ENCODE measurements around the gene OR2S2. TPM values are rescaled to one million over a fixed set of nuclear protein-coding genes. Genes with fewer than 3 reads are reported as not detected.
"Not testable (repeated sequence)": the region's sequence is repeated elsewhere in the genome, so short reads cannot be mapped to it uniquely, and the experiment has no call there.

Gene OR2S2, protein sequence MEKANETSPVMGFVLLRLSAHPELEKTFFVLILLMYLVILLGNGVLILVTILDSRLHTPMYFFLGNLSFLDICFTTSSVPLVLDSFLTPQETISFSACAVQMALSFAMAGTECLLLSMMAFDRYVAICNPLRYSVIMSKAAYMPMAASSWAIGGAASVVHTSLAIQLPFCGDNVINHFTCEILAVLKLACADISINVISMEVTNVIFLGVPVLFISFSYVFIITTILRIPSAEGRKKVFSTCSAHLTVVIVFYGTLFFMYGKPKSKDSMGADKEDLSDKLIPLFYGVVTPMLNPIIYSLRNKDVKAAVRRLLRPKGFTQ
- not detected in 2 replicates for total RNA-seq (2014; rRNA removed; shearing (Covaris generic))

DNA sequence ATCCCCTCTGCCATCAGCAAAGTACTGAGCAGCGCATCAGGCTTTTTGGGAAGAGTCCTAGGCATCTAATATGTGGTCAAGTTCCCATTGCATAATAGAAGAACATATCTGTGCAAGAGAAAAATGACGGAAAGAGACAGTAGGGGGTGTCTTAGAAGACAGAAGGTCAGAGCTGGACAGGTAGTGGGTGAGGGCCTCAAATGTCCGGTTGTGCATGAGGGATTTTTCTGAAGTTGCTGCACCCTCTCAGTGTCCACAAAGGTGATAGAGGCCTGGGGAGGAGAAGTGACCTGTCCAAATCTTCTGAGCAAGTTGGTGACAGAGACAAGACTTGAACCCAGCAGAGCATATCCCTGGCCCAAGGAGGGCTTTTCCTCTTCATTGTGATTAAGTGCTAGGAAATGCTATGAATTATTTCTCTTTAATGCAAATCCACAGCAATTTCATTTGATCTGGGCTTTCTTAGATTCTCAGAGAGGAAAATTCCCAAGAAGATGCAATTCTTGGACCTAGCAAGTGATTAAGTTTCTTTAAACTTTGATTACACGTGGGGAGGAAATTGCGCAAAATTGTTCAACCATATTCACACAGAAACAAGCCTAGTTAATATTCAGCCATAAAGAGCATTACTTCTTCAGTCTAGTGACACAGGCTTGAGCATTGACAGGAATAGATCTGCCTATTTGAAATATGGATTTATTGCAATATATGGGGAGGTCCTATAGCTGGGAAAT lies at the start of gene OR2S2:
Gene OR2S2 (minus strand): TSS at position 51 of the 734 bp plus-strand sequence. CDS start 56 bp downstream, outside the sequence.
- H3K27ac ChIP-seq = no peak within 1 kb of the TSS
- no peak for DNase-seq (ENCODE audit: low read depth in 1 of 2, low spot score in 2 of 2)
- H3K36me3 ChIP-seq = no peaks in the 10 kb centered on the region
- H3K27me3 ChIP-seq (replicated peaks) = no peaks in the 10 kb centered on the region
- no peaks in the 10 kb centered on the region for H3K9me3 ChIP-seq (replicated peaks)
- no peak within 1 kb of the TSS for H3K4me3 ChIP-seq
- peaks cover 7% of the 10 kb centered on the region for H3K4me1 ChIP-seq (replicated peaks)

DNA sequence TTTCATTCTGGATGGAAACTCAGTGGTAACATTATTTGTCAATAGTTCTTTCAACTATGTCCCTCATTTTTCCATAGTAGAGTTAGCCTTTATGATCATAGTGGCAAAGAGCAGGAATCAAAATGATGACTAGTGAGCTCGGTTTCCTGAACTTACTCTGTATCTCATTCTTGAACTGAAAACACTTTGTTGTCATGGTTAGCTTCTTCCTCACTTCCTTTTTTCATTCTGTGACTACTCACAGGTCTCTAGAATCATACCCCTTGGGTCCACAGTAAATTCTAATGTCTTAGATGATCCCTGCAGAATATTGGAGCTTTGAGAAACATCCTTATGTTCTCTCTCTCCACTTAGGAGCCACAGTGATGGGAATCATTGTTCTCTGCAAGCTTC lies 49.4 kb upstream of the OR2S2 start:
- no peaks in the 10 kb centered on the region for H3K4me1 ChIP-seq (replicated peaks)
- no peak overlapping the region for H3K4me3 ChIP-seq
- H3K27ac ChIP-seq = no peak overlapping the region
- H3K36me3 ChIP-seq = no peaks in the 10 kb centered on the region
- DNase-seq (ENCODE audit: low read depth in 1 of 2, low spot score in 2 of 2) = no peak
- H3K9me3 ChIP-seq (replicated peaks) = no peaks in the 10 kb centered on the region
- H3K27me3 ChIP-seq (replicated peaks) = no peaks in the 10 kb centered on the region

DNA sequence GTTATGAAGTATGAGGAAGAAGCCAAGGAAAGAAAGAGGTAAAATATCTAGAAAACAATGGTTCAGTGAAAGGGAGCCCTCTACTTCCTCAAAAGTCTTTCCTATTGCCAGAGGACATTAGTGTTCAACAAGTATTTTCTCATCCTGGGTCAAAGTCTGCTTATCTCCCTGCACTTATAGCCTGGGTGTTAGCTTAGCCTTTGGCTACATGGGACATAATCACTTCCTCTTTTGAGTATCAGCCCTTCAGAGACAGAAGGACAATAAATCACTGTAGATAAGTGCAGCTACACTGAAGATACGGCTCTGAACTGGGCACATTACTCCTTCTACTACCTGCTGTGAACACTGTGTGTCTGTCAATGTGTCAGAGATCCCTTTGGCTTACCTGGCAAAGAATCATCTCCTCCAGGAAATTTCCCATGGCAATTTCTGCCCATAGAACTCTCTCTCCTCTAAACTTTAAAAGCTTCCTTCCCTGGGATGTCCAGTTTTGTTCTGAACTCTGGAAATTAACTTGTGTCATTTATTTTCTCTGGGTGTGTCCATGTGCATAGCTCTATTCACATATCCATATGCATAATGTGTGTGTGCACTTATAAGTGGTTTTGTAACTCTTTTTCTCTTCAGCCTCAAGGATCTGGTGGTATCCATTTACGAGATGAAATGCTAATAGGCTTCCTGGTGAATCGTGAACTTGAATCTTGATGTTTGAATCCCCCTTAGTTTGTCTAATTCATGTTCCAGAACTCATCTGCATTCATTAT lies 48.8 kb upstream of the OR2S2 start:
- no peaks in the 10 kb centered on the region for H3K9me3 ChIP-seq (replicated peaks)
- H3K27ac ChIP-seq = no peak overlapping the region
- H3K4me1 ChIP-seq (replicated peaks) = no peaks in the 10 kb centered on the region
- no peak overlapping the region for H3K4me3 ChIP-seq
- no peak for DNase-seq (ENCODE audit: low read depth in 1 of 2, low spot score in 2 of 2)
- H3K27me3 ChIP-seq (replicated peaks) = no peaks in the 10 kb centered on the region
- no peaks in the 10 kb centered on the region for H3K36me3 ChIP-seq

DNA sequence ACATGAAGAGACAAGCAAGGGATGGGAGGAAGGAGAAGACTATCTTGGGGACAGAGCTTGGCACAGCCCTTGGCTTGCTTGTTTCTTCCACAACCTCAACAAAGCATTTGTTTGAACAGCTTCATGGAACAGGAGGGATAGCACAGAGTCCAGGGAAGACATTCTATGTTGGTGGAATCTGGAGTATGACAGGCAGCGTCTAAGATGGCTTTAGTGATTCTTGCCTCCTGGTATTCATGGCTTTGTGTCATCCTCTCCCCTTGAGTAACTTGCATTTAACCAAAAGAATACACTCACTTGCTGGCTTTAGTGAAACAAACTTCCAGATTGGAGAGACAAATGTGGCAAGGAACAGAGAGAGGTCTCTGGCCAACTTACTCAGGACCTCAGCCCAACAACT lies 47.9 kb upstream of the OR2S2 start:
- Histone ChIP-seq H3K4me1 (replicated peaks) (no peaks in the 10 kb centered on the region), H3K36me3 (no peaks in the 10 kb centered on the region), H3K27me3 (replicated peaks) (no peaks in the 10 kb centered on the region), H3K27ac (no peak overlapping the region), H3K4me3 (no peak overlapping the region), H3K9me3 (replicated peaks) (no peaks in the 10 kb centered on the region)
- DNase-seq (ENCODE audit: low read depth in 1 of 2, low spot score in 2 of 2) = no peak

DNA sequence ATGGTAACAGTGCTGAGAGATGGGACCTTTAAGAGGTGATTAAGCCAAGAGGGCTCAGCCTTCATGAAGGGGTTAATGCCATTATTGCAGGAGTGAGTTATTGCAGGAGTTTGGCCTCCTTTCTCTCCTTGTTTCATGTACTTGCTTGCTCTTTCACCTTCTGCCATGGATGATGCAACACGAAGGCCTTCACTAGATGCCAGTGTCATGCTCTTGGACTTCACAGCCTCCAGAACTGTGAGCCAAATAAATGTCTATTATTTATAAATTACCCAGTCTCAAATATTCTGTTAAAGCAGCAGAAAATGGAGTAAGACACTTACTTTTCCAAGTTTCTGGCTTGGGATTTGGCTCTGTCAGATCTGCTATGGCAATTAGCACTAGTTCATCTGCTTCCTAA lies 40.4 kb upstream of the OR2S2 start:
- Histone ChIP-seq H3K4me3 (no peak overlapping the region), H3K27me3 (replicated peaks) (no peaks in the 10 kb centered on the region), H3K27ac (no peak overlapping the region), H3K4me1 (replicated peaks) (no peaks in the 10 kb centered on the region), H3K36me3 (no peaks in the 10 kb centered on the region), H3K9me3 (replicated peaks) (no peaks in the 10 kb centered on the region)
- no peak for DNase-seq (ENCODE audit: low read depth in 1 of 2, low spot score in 2 of 2)

DNA sequence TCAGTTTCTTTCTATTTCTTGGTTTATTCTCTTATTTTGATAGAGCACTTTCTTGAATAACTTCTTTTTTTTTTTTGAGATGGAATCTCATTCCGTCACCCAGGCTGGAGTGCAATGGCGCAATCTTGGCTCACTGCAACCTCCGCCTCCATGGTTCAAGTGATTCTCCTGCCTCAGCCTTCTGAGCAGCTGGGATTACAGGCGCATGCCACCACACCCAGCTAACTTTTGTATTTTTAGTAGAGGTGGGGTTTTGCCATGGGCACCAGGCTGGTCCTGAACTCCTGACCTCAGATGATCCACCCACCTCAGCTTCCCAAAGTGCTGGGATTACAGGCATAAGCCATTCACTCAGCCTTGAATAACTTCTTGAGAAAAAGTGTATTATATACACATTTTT lies 39.1 kb upstream of the OR2S2 start:
- not testable (repeated sequence) for H3K4me3 ChIP-seq, H3K27ac ChIP-seq

DNA sequence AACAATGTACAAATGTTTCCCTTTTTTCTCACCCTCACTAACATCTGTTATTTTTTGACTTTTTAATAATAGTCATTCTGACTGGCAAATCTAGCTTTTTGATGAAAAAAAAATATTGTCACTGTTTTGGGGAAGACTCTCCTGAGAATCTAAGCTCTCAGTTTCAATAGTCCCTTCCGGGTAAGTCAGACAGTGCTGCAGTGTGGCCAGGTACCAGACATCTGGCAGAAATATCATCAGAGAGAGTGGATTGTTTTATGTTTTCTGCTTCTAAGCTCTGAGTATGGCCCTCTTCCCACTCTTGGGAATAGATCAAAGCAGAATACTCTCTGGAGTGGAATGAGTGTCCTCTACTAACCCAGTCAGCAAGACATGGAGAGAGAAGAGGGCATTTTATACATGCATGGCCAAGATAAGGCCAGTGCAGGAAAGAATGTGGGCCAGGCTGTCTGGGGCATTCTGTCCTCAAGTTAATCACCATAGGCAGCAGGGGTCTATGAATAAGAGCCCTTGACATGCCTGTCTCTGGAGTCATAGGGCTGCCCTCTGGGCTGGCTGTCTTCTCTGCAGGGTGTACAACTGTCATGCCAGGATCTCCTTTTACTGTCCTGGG lies 38.5 kb upstream of the OR2S2 start:
- no peak overlapping the region for H3K27ac ChIP-seq
- no peak for DNase-seq (ENCODE audit: low read depth in 1 of 2, low spot score in 2 of 2)
- no peaks in the 10 kb centered on the region for H3K27me3 ChIP-seq (replicated peaks)
- no peaks in the 10 kb centered on the region for H3K36me3 ChIP-seq
- no peaks in the 10 kb centered on the region for H3K4me1 ChIP-seq (replicated peaks)
- H3K4me3 ChIP-seq = no peak overlapping the region
- no peaks in the 10 kb centered on the region for H3K9me3 ChIP-seq (replicated peaks)

More for the DNA sequence above, 39.1 kb upstream of the OR2S2 start:
- not testable (repeated sequence) for H3K9me3 ChIP-seq (replicated peaks); H3K4me1 ChIP-seq (replicated peaks); H3K27me3 ChIP-seq (replicated peaks); DNase-seq (ENCODE audit: low read depth in 1 of 2, low spot score in 2 of 2); H3K36me3 ChIP-seq

DNA sequence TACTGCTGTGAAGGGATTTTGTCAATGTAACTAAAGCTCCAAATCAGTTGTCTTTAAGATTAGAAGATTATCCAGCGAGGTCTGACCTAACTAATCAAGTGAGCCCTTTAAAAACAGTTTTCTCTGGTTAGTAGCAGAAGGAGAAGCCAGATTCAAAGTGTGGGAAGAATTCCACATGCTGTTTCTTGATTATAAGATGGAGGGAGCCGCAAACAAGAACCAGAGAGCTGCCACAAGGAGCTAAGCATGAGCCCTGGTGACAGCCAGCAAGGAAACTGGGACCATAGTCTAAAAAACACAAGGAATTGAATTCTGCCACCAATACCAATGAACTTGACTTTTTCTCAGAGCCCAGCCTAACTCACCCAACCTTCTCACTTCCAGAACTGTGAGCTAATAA lies 37.0 kb upstream of the OR2S2 start:
- no peaks in the 10 kb centered on the region for H3K4me1 ChIP-seq (replicated peaks)
- DNase-seq (ENCODE audit: low read depth in 1 of 2, low spot score in 2 of 2) = no peak
- no peaks in the 10 kb centered on the region for H3K9me3 ChIP-seq (replicated peaks)
- no peak overlapping the region for H3K4me3 ChIP-seq
- no peaks in the 10 kb centered on the region for H3K36me3 ChIP-seq
- no peaks in the 10 kb centered on the region for H3K27me3 ChIP-seq (replicated peaks)
- no peak overlapping the region for H3K27ac ChIP-seq

DNA sequence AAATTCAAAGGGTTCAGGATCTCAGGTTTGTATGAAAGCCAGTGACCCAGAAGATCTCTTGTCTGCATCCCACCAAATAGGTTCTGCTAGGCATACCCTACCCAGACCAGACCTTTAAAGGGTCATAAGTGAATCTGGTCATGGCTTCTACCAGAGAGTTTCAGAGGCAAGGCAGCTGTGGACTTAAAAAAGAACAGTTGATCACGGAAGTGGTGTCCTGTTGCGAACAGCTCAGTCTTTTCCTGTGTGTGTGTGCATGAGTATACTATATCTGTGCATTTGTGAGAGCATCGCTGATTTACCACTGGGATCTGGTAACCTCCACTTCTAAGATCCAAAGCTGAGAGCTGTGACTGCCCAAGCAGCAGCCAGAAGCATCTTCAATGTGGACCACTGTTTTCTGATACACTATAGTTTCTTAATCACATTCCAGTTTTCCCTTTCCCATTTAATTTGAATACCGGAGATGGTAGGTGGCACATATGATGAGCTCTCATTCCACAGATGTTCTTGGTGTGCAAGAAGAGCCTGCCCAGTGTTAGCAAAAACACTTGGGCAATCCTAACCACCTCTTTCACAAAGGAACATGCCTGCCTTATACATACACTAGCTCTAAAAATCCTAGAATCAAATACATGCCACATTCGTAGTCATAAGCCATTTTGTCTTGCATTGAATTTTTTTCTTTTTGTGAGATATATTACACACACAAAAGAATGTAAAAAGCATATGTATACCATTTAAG lies 36.2 kb upstream of the OR2S2 start:
- Histone ChIP-seq H3K36me3 (no peaks in the 10 kb centered on the region), H3K9me3 (replicated peaks) (no peaks in the 10 kb centered on the region), H3K4me1 (replicated peaks) (no peaks in the 10 kb centered on the region), H3K27me3 (replicated peaks) (no peaks in the 10 kb centered on the region), H3K4me3 (no peak overlapping the region), H3K27ac (no peak overlapping the region)
- DNase-seq (ENCODE audit: low read depth in 1 of 2, low spot score in 2 of 2) = no peak

DNA sequence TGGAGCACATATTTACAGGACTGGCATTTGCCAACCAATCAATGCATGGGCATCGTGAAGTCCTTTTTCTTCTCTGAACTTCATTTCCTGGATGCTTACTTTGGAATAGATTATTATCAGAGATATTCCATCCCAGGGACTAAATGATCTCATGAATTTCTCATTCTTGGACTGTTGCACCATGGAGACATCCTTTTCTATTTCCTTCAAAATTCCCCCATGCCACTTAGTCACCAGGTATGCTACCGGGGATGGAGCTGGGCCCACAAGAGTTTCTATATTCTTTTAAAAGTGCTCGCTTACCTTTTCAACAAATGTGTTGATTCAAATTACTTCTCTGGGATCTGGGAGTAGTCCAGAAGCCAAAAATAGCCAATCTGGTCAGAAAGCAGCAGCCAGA lies 35.2 kb upstream of the OR2S2 start:
- not testable (repeated sequence) for H3K4me3 ChIP-seq; H3K27ac ChIP-seq; DNase-seq (ENCODE audit: low read depth in 1 of 2, low spot score in 2 of 2)

DNA sequence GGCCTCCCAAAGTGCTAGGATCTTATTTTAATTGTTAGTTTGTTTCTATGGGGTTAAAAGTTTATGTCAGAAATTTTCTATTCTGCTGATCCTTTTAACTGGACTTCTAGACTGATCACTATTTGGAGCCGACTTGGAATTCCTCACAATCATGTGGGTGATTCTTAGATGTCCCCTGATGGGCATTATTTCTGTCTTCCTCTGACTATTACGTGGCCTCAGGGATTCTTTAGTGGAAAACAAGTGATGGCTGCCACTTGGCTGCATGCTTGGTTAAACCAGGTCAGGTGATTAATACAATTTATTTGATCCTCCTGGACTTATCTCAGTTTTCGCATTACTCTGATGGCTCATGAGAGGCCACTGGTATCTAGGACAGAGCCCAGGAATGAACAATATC lies 32.2 kb upstream of the OR2S2 start:
- Histone ChIP-seq H3K36me3 (no peaks in the 10 kb centered on the region), H3K27me3 (replicated peaks) (no peaks in the 10 kb centered on the region), H3K9me3 (replicated peaks) (no peaks in the 10 kb centered on the region), H3K27ac (no peak overlapping the region), H3K4me3 (no peak overlapping the region), H3K4me1 (replicated peaks) (no peaks in the 10 kb centered on the region)
- no peak for DNase-seq (ENCODE audit: low read depth in 1 of 2, low spot score in 2 of 2)

More for the DNA sequence above, 35.2 kb upstream of the OR2S2 start:
- not testable (repeated sequence) for H3K4me1 ChIP-seq (replicated peaks); H3K36me3 ChIP-seq; H3K9me3 ChIP-seq (replicated peaks); H3K27me3 ChIP-seq (replicated peaks)

DNA sequence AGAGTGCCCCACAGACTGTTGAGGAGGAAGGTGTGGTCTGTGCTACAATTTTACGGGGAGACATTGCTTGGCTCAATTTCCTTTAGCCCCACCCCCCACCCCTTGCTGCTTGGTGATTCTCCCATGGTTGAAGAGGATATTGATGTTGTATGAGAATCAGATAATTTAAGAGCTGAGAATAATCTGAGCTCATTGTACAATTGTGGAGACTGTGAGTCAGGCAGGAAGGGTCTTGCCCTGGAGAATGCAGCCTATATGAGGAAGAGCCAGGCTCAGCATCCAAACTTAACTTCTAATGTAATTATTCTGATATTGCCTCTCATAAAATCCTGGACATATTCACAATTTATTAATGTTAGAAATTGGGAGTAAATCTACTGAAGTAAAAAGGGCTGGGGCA lies 26.1 kb upstream of the OR2S2 start:
- Histone ChIP-seq H3K27me3 (replicated peaks) (no peaks in the 10 kb centered on the region; the same call in 1 of the 2 replicates), H3K4me1 (replicated peaks) (no peaks in the 10 kb centered on the region), H3K27ac (no peak overlapping the region), H3K36me3 (no peaks in the 10 kb centered on the region), H3K4me3 (no peak overlapping the region), H3K9me3 (replicated peaks) (no peaks in the 10 kb centered on the region)
- no peak for DNase-seq (ENCODE audit: low read depth in 1 of 2, low spot score in 2 of 2)

DNA sequence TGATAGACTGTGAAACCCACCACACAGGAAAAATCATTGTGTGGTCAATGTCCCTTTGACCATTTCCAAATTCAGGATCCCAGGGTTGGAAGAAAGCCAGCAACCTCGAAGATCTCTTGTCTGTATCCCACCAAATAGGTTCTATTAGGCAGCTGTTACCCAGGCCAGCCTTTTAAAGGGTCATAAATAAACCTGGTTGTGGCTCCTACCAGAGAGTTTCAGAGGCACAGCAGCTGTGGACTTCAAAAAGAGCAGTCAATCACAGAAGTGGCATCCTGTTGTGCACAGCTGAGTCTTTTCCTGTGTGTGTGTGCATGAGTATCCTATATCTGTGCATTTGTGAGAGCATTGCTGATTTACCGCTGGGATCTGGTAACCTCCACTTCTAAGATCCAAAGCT lies 23.7 kb upstream of the OR2S2 start:
- Histone ChIP-seq H3K27me3 (replicated peaks) (no peaks in the 10 kb centered on the region; the same call in 1 of the 2 replicates), H3K4me3 (no peak overlapping the region), H3K27ac (no peak overlapping the region), H3K4me1 (replicated peaks) (no peaks in the 10 kb centered on the region), H3K36me3 (no peaks in the 10 kb centered on the region), H3K9me3 (replicated peaks) (no peaks in the 10 kb centered on the region)
- DNase-seq (ENCODE audit: low read depth in 1 of 2, low spot score in 2 of 2) = no peak
